GM12878 (cell line): Measurements from ENCODE around the gene KATNB1. TPM values are rescaled to one million over a fixed set of nuclear protein-coding genes. Genes with fewer than 3 reads are reported as not detected.

Source experiments
- IKZF1 ChIP-seq: fragments of 450-650 bp; conservative IDR thresholded peaks from 2 replicates; pipeline ENCODE4 v1.6.1; 2017; ENCODE audit warnings: antibody characterized with exemption, mild to moderate bottlenecking
- MTA3 ChIP-seq: IDR thresholded peaks from 2 replicates; pipeline ENCODE4 v1.6.1; 2012; ENCODE audit warnings: low read length, inconsistent platforms, borderline replicate concordance
- TBL1XR1 ChIP-seq: IDR thresholded peaks from 2 replicates; pipeline ENCODE4 v1.6.1; 2012; ENCODE audit warnings: low read depth, low read length, improper control_type of control experiment
- polyA plus RNA-seq, 11 experiments: library from polyadenylated mRNA; depleted of rRNA in 4 of 11; unstranded in 6 of 11; stranded (reverse) in 5 of 11; fragments of >200 nt; fragmentation: Nextera tagmentation in 4 of 11; fragmentation: Illumina TruSeq in 1 of 11; extraction: Ambion mirVana in 4 of 11; extraction: Trizol in 1 of 11; gene quantifications; 1 replicate in 1 of 11; 2 replicates in 10 of 11; pipeline versions ENCODE4 v1.2.1 to v1.2.3, GENCODE V29; 2011 to 2016; ENCODE audit warnings: inconsistent platforms in 2 of 11, missing spikeins in 2 of 11, low read depth in 1 of 11
- total RNA-seq, 4 experiments: library from RNA; depleted of rRNA in 3 of 4; stranded (reverse); fragments of >200 nt in 3 of 4; fragmentation: Illumina TruSeq in 1 of 4; extraction: Trizol in 1 of 4; gene quantifications; 2 replicates each; pipeline versions ENCODE4 v1.2.1 to v1.2.3, GENCODE V29; 2013 to 2021
- TF ChIP-seq, protein P1 (sequence below): fragments of 450-650 bp; formaldehyde crosslinking; IDR thresholded peaks from 2 replicates; pipeline ENCODE4 v1.5.0; 2022; ENCODE audit warnings: mild to moderate bottlenecking, missing genetic modification characterization
- TF ChIP-seq, protein P2 (sequence below): fragments of 450-650 bp; IDR thresholded peaks from 2 replicates; pipeline ENCODE4 v1.6.1; 2017; ENCODE audit warnings: mild to moderate bottlenecking, moderate library complexity

Gene KATNB1
- total and polyA plus RNA-seq, 10 of the 15 experiments (the other 5 are each of a cell fraction or from before 2014, with no cell fraction given): 0.71 to 46.5 (median 19.5) TPM

DNA sequence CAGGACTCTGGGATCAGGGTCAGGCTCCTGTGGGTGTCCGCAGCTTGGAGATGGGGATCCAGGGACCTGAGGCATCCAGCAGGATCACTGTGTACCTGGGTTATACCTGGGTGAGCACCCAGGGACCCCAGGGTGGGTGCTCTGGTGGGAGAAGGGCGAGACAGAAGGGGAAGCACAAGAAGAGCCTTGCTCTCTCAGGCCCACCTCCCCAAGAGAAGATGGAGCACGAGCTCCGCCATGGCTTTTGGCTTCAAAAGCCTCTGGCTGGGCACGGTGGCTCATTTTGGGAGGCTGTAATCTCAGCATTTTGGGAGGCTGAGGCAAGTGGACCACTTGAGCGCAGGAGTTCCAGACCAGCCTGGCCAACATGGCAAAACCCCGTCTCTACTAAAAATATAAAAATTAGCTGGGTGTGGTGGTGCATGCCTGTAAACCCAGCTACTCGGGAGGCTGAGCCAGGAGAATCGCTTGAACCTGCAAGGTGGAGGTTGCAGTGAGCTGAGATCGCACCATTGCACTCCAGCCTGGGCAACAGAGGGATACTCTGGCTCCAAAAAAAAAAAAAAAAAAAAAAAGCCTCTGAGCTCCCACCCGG is 32.1 kb upstream of the KATNB1 start (continued):
- TF ChIP-seq, protein P1, sequence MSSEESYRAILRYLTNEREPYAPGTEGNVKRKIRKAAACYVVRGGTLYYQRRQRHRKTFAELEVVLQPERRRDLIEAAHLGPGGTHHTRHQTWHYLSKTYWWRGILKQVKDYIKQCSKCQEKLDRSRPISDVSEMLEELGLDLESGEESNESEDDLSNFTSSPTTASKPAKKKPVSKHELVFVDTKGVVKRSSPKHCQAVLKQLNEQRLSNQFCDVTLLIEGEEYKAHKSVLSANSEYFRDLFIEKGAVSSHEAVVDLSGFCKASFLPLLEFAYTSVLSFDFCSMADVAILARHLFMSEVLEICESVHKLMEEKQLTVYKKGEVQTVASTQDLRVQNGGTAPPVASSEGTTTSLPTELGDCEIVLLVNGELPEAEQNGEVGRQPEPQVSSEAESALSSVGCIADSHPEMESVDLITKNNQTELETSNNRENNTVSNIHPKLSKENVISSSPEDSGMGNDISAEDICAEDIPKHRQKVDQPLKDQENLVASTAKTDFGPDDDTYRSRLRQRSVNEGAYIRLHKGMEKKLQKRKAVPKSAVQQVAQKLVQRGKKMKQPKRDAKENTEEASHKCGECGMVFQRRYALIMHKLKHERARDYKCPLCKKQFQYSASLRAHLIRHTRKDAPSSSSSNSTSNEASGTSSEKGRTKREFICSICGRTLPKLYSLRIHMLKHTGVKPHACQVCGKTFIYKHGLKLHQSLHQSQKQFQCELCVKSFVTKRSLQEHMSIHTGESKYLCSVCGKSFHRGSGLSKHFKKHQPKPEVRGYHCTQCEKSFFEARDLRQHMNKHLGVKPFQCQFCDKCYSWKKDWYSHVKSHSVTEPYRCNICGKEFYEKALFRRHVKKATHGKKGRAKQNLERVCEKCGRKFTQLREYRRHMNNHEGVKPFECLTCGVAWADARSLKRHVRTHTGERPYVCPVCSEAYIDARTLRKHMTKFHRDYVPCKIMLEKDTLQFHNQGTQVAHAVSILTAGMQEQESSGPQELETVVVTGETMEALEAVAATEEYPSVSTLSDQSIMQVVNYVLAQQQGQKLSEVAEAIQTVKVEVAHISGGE (CRISPR knock-in tag): no peak
- no peak for TF ChIP-seq TBL1XR1
- TF ChIP-seq IKZF1: no peak
- TF ChIP-seq, protein P2, sequence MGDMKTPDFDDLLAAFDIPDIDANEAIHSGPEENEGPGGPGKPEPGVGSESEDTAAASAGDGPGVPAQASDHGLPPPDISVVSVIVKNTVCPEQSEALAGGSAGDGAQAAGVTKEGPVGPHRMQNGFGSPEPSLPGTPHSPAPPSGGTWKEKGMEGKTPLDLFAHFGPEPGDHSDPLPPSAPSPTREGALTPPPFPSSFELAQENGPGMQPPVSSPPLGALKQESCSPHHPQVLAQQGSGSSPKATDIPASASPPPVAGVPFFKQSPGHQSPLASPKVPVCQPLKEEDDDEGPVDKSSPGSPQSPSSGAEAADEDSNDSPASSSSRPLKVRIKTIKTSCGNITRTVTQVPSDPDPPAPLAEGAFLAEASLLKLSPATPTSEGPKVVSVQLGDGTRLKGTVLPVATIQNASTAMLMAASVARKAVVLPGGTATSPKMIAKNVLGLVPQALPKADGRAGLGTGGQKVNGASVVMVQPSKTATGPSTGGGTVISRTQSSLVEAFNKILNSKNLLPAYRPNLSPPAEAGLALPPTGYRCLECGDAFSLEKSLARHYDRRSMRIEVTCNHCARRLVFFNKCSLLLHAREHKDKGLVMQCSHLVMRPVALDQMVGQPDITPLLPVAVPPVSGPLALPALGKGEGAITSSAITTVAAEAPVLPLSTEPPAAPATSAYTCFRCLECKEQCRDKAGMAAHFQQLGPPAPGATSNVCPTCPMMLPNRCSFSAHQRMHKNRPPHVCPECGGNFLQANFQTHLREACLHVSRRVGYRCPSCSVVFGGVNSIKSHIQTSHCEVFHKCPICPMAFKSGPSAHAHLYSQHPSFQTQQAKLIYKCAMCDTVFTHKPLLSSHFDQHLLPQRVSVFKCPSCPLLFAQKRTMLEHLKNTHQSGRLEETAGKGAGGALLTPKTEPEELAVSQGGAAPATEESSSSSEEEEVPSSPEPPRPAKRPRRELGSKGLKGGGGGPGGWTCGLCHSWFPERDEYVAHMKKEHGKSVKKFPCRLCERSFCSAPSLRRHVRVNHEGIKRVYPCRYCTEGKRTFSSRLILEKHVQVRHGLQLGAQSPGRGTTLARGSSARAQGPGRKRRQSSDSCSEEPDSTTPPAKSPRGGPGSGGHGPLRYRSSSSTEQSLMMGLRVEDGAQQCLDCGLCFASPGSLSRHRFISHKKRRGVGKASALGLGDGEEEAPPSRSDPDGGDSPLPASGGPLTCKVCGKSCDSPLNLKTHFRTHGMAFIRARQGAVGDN: no peak
- TF ChIP-seq MTA3: no peak
